B cell (primary cell): ENCODE measurements around the gene PRDM10. TPM values are rescaled to one million over a fixed set of nuclear protein-coding genes. Genes with fewer than 3 reads are reported as not detected.

Source experiments
- ATAC-seq: fragments of 200-7000 bp; cut with Tn5 transposase; one replicate; pipeline ENCODE4 v1.10.0; 2021; ENCODE audit warnings: low read depth, mild to moderate bottlenecking, moderate number of reproducible peaks, moderate library complexity
- CTCF ChIA-PET: fragments of 350-600 bp; sonication (Branson Sonifier 250); formaldehyde crosslinking; loops from one replicate; lab custom pipeline; 2021; ENCODE audit warnings: antibody characterized with exemption, inconsistent platforms; lab: Charles Lee
- POLR2A ChIA-PET: fragments of 350-600 bp; sonication (Branson Sonifier 250); formaldehyde crosslinking; loops from one replicate; lab custom pipeline; 2021; ENCODE audit warnings: antibody characterized with exemption; lab: Charles Lee
- DNase-seq: peaks from one replicate; pipeline ENCODE4 v3.0.0; 2013
- H2AFZ ChIP-seq: 2 replicates; pipeline ENCODE4 v1.6.1; 2012; ENCODE audit warnings: mild to moderate bottlenecking, low read depth, low read length; ENCODE audit not compliant: insufficient read depth, poor library complexity, severe bottlenecking
- H3K27ac ChIP-seq, 2 donors: 1 replicate in 1 of 2; 2 replicates in 1 of 2; pipeline ENCODE4 v1.5.1; 2012 to 2013; ENCODE audit warnings: low read length in 2 of 2, mild to moderate bottlenecking in 2 of 2, moderate library complexity in 1 of 2
- H3K27me3 ChIP-seq, 4 experiments: fragments of 200-600 bp in 1 of 4; sonication (generic) in 1 of 4; replicated peaks in 1 of 4; 1 replicate in 2 of 4; 2 replicates in 2 of 4; pipeline versions ENCODE4 v1.6.1 to v1.7.0; 2013 to 2016; ENCODE audit warnings: low read length in 3 of 4, mild to moderate bottlenecking in 2 of 4, mixed read lengths in 1 of 4, moderate library complexity in 1 of 4; ENCODE audit not compliant: insufficient read depth in 4 of 4, control insufficient read depth in 3 of 4; ENCODE audit errors: control extremely low read depth in 1 of 4
- H3K36me3 ChIP-seq, 2 experiments: replicated peaks in 1 of 2; 1 replicate in 1 of 2; 2 replicates in 1 of 2; pipeline versions ENCODE4 v1.6.1 to v1.7.1; 2013; ENCODE audit warnings: low read length in 1 of 2; ENCODE audit not compliant: insufficient read depth in 2 of 2, control insufficient read depth in 1 of 2; ENCODE audit errors: control extremely low read depth in 1 of 2, extremely low read depth in 1 of 2
- H3K4me1 ChIP-seq, 2 donors: fragments of 200-600 bp in 1 of 2; sonication (generic) in 1 of 2; 1 replicate in 1 of 2; 2 replicates in 1 of 2; pipeline versions ENCODE4 v1.5.1 to v1.6.1; 2013 to 2017; ENCODE audit warnings: low read length in 2 of 2; ENCODE audit not compliant: control insufficient read depth in 2 of 2, insufficient read depth in 2 of 2
- H3K4me2 ChIP-seq: replicated peaks from 2 replicates; pipeline ENCODE3; 2012; ENCODE audit warnings: mild to moderate bottlenecking, low read depth, low read length; ENCODE audit not compliant: poor library complexity, severe bottlenecking
- H3K4me3 ChIP-seq, 5 experiments: fragments of 200-600 bp in 1 of 5; sonication (generic) in 1 of 5; 1 replicate in 3 of 5; 2 replicates in 2 of 5; pipeline versions ENCODE4 v1.5.1 to v1.7.0; 2011 to 2016; ENCODE audit warnings: low read length in 4 of 5, mild to moderate bottlenecking in 4 of 5, low read depth in 2 of 5, control low read depth in 1 of 5, moderate library complexity in 1 of 5; ENCODE audit not compliant: insufficient read depth in 1 of 5; ENCODE audit errors: control extremely low read depth in 1 of 5, extremely low read depth in 1 of 5
- H3K79me2 ChIP-seq: fragments of 200-600 bp; sonication (generic); one replicate; pipeline ENCODE4 v1.6.0; 2016; ENCODE audit warnings: low read length; ENCODE audit not compliant: control insufficient read depth, insufficient read depth
- H3K9ac ChIP-seq: fragments of 200-600 bp; sonication (generic); 2 replicates; pipeline ENCODE4 v1.6.1; 2017; ENCODE audit warnings: mild to moderate bottlenecking, low read length, moderate library complexity
- H3K9me3 ChIP-seq, 3 donors: one replicate each; pipeline versions ENCODE4 v1.6.1 to v1.7.1; 2013; ENCODE audit warnings: low read length in 2 of 3; ENCODE audit not compliant: control insufficient read depth in 2 of 3, insufficient read depth in 1 of 3; ENCODE audit errors: control extremely low read depth in 1 of 3
- H4K20me1 ChIP-seq: 2 replicates; pipeline ENCODE4 v1.6.0; 2012; ENCODE audit warnings: mild to moderate bottlenecking, low read length; ENCODE audit not compliant: insufficient read depth, control insufficient read depth, poor library complexity, severe bottlenecking
- H3K27ac Mint-ChIP-seq: one replicate; pipeline ENCODE4 v1.8.0; 2021; ENCODE audit warnings: mixed read lengths
- H3K27me3 Mint-ChIP-seq: one replicate; pipeline ENCODE4 v1.8.0; 2021; ENCODE audit warnings: mixed read lengths
- H3K4me1 Mint-ChIP-seq: one replicate; pipeline ENCODE4 v1.8.0; 2021; ENCODE audit warnings: mixed read lengths
- H3K4me3 Mint-ChIP-seq: one replicate; pipeline ENCODE4 v1.8.0; 2021; ENCODE audit warnings: mixed read lengths
- H3K9me3 Mint-ChIP-seq: one replicate; pipeline ENCODE4 v1.8.0; 2022; ENCODE audit warnings: mixed read lengths; ENCODE audit not compliant: insufficient read depth
- CTCF ChIP-seq: fragments of 200-600 bp; IDR thresholded peaks from one replicate; pipeline ENCODE4 v1.8.0; 2022; ENCODE audit warnings: antibody characterized with exemption, mild to moderate bottlenecking
- EZH2 ChIP-seq: IDR thresholded peaks from 2 replicates; pipeline ENCODE4 v1.6.1; 2012; ENCODE audit warnings: borderline replicate concordance, low read depth, mild to moderate bottlenecking, moderate library complexity, low read length; ENCODE audit not compliant: insufficient read depth, poor library complexity, severe bottlenecking
- WGBS: methylation state at CpG from one replicate; pipeline ENCODE4 v1.1.5; 2013; ENCODE audit warnings: missing lambda C conversion rate; ENCODE audit not compliant: insufficient coverage; 5-methylcytosine and 5-hydroxymethylcytosine counted together
- intact Hi-C: fragments of 100-400 bp; cut with micrococcal nuclease; formaldehyde crosslinking; loops from one replicate; pipeline ENCODE4 v1.10.0; 2022
- polyA plus RNA-seq: library from polyadenylated mRNA; depleted of rRNA; stranded (reverse); fragments of >200 nt; gene quantifications from 2 replicates; pipeline ENCODE4 v1.2.3, GENCODE V29; 2012
- total RNA-seq, 2 donors: library from RNA; stranded (reverse); fragments of 120-200 nt in 1 of 2; gene quantifications; 1 replicate in 1 of 2; 2 replicates in 1 of 2; pipeline versions ENCODE4 v1.2.3 to v1.2.4, GENCODE V29; 2013 to 2022

Gene PRDM10
- total and polyA plus RNA-seq, 2 donors (not counting 1 experiment from before 2014, with no cell fraction given): 4.5 to 17.5 TPM

GRCh38 chr11:129960216-129961214, 42.1 kb downstream of the PRDM10 start:
- Histone ChIP-seq H3K36me3 (peaks cover 8 to 11% of the 10 kb centered on the region in 2 experiments), H4K20me1 (peaks cover 6% of the 10 kb centered on the region), H3K4me3 (no peak overlapping the region), H3K27me3 (no peaks in the 10 kb centered on the region), H3K79me2 (peaks cover 3% of the 10 kb centered on the region), H3K9ac (no peak overlapping the region), H3K4me1 (peaks cover 6 to 7% of the 10 kb centered on the region in 2 donors), H3K27ac (no peak overlapping the region), H3K9me3 (no peaks in the 10 kb centered on the region), H3K4me2 (no peak overlapping the region), H2AFZ (no peak overlapping the region)
- Mint-ChIP-seq H3K4me3 (peak overlapping the region; percentile 23), H3K4me1 (peaks cover 16% of the 10 kb centered on the region), H3K27ac (no peak overlapping the region), H3K27me3 (no peaks in the 10 kb centered on the region), H3K9me3 (no peaks in the 10 kb centered on the region)
- WGBS: 80% methylated on average over 11 of the region's 18 CpGs
- TF ChIP-seq CTCF: no peak
- no peak for TF ChIP-seq EZH2
- CTCF ChIA-PET: interaction anchor here (1.3 to 1.9 kb wide), 3 partner anchors 26 to 172 kb away, joined by 4 to 8 read pairs (median 5); no protein-coding TSS in a partner anchor
- no peak for DNase-seq
- ATAC-seq: peak; percentile 33
- intact Hi-C loops: no loop called here
- POLR2A ChIA-PET: no interaction called here

GRCh38 chr11:129959687-129960086, 42.9 kb downstream of the PRDM10 start:
- Mint-ChIP-seq H3K9me3 (no peaks in the 10 kb centered on the region), H3K4me1 (peaks cover 16% of the 10 kb centered on the region), H3K27me3 (no peaks in the 10 kb centered on the region), H3K4me3 (no peak overlapping the region), H3K27ac (no peak overlapping the region)
- Histone ChIP-seq H3K36me3 (peaks cover 8 to 11% of the 10 kb centered on the region in 2 experiments), H3K27me3 (no peaks in the 10 kb centered on the region), H3K4me3 (no peak overlapping the region), H3K9me3 (no peaks in the 10 kb centered on the region), H4K20me1 (peaks cover 6% of the 10 kb centered on the region), H3K4me1 (peaks cover 6 to 7% of the 10 kb centered on the region in 2 donors), H3K79me2 (peaks cover 3% of the 10 kb centered on the region), H3K27ac (no peak overlapping the region), H2AFZ (no peak overlapping the region), H3K9ac (no peak overlapping the region), H3K4me2 (no peak overlapping the region)
- intact Hi-C loops: no loop called here
- no peak for TF ChIP-seq CTCF
- no peak for TF ChIP-seq EZH2
- CTCF ChIA-PET: interaction anchor here (1.0 kb wide), 1 partner anchor 172 kb away, joined by 3 read pairs; no protein-coding TSS in a partner anchor
- POLR2A ChIA-PET: no interaction called here
- no peak for ATAC-seq
- no peak for DNase-seq
- WGBS: no CpG with 5 or more reads among the region's 3 CpGs
